ENCODE data around the gene KRT71. TPM values are rescaled to one million over a fixed set of nuclear protein-coding genes. Genes with fewer than 3 reads are reported as not detected.

The KRT71 gene
- total RNA-seq, 1 donor from 2014 or later = not detected

- no peak for DNase-seq (ENCODE audit: low spot score)
These were observed 23.0 kb upstream of the KRT71 start for GRCh38 chr12:52575948-52576347.

- no peak for DNase-seq (ENCODE audit: low spot score)
These were observed 22.3 kb upstream of the KRT71 start for GRCh38 chr12:52575256-52575655.

- DNase-seq (ENCODE audit: low spot score) = no peak
These were observed 20.8 kb upstream of the KRT71 start, which contains the start of gene KRT74 for GRCh38 chr12:52573743-52574142. TSS of gene KRT74 (minus strand) at chr12:52573843. CDS start at chr12:52573777, 66 bp downstream.

GRCh38 chr12:52573306-52573705, 20.4 kb upstream of the KRT71 start:
- DNase-seq (ENCODE audit: low spot score) = no peak

GRCh38 chr12:52570511-52570910, 17.6 kb upstream of the KRT71 start:
- DNase-seq (ENCODE audit: low spot score) = no peak

GRCh38 chr12:52568111-52568510, 15.2 kb upstream of the KRT71 start:
- no peak for DNase-seq (ENCODE audit: low spot score)

GRCh38 chr12:52566847-52567291, 13.9 kb upstream of the KRT71 start:
- DNase-seq (ENCODE audit: low spot score) = no peak

GRCh38 chr12:52564582-52564981, 11.6 kb upstream of the KRT71 start:
- DNase-seq (ENCODE audit: low spot score) = no peak

GRCh38 chr12:52561880-52562449, 9.0 kb upstream of the KRT71 start:
- DNase-seq (ENCODE audit: low spot score) = no peak

- DNase-seq (ENCODE audit: low spot score) = no peak
These were observed 7.0 kb upstream of the KRT71 start for GRCh38 chr12:52559979-52560378.

- DNase-seq (ENCODE audit: low spot score) = no peak
These were observed 6.0 kb upstream of the KRT71 start for GRCh38 chr12:52558781-52559445.

GRCh38 chr12:52557476-52557875, 4.5 kb upstream of the KRT71 start:
- no peak for DNase-seq (ENCODE audit: low spot score)

GRCh38 chr12:52555577-52555976, 2.6 kb upstream of the KRT71 start:
- DNase-seq (ENCODE audit: low spot score) = no peak

- peak; percentile 19 for DNase-seq (ENCODE audit: low spot score)
These were observed 890 bp downstream of the KRT71 start for GRCh38 chr12:52552055-52552454.

GRCh38 chr12:52551216-52551865, 1.6 kb downstream of the KRT71 start:
- DNase-seq (ENCODE audit: low spot score) = peak; percentile 57

- DNase-seq (ENCODE audit: low spot score) = no peak
These were observed 6.8 kb downstream of the KRT71 start for GRCh38 chr12:52546126-52546525.

GRCh38 chr12:52543985-52544883, 8.7 kb downstream of the KRT71 start:
- no peak for DNase-seq (ENCODE audit: low spot score)

- DNase-seq (ENCODE audit: low spot score) = no peak
These were observed 10.1 kb downstream of the KRT71 start for GRCh38 chr12:52542785-52543318.

GRCh38 chr12:52542157-52542556, 10.8 kb downstream of the KRT71 start:
- no peak for DNase-seq (ENCODE audit: low spot score)

- DNase-seq (ENCODE audit: low spot score) = no peak
These were observed 11.2 kb downstream of the KRT71 start for GRCh38 chr12:52541709-52542108.

GRCh38 chr12:52540531-52540930, 12.4 kb downstream of the KRT71 start:
- no peak for DNase-seq (ENCODE audit: low spot score)

- no peak for DNase-seq (ENCODE audit: low spot score)
These were observed 13.1 kb downstream of the KRT71 start for GRCh38 chr12:52539821-52540173.

All from mucosa of gallbladder (tissue), 1 donor.